ENCODE results near the gene ANKH.

- TF ChIP-seq, protein P1, sequence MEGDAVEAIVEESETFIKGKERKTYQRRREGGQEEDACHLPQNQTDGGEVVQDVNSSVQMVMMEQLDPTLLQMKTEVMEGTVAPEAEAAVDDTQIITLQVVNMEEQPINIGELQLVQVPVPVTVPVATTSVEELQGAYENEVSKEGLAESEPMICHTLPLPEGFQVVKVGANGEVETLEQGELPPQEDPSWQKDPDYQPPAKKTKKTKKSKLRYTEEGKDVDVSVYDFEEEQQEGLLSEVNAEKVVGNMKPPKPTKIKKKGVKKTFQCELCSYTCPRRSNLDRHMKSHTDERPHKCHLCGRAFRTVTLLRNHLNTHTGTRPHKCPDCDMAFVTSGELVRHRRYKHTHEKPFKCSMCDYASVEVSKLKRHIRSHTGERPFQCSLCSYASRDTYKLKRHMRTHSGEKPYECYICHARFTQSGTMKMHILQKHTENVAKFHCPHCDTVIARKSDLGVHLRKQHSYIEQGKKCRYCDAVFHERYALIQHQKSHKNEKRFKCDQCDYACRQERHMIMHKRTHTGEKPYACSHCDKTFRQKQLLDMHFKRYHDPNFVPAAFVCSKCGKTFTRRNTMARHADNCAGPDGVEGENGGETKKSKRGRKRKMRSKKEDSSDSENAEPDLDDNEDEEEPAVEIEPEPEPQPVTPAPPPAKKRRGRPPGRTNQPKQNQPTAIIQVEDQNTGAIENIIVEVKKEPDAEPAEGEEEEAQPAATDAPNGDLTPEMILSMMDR (IDR thresholded peaks at IDR 0.05): no peak
- TF ChIP-seq POLR2A (IDR thresholded peaks at IDR 0.05) (no peak), POLR2AphosphoS5 (IDR thresholded peaks at IDR 0.05) (no peak)
Measured at GRCh38 chr5:14825977-14826376, 45.6 kb downstream of the ANKH start.
